Renal cortex interstitium (tissue), 11 donors: ENCODE data around the gene NALCN. TPM values are rescaled to one million over a fixed set of nuclear protein-coding genes. Genes with fewer than 3 reads are reported as not detected.

Experiments used
- DNase-seq, 11 donors: peaks; one replicate each; pipeline ENCODE4 v3.0.0-alpha.2; 2013; ENCODE audit warnings: low read depth in 9 of 11, low spot score in 4 of 11; ENCODE audit errors: extremely low read depth in 1 of 11
- polyA plus RNA-seq, 3 donors: library from polyadenylated mRNA; unstranded; fragments of 120-200 nt; gene quantifications; one replicate each; pipeline ENCODE4 v1.2.1, GENCODE V29; 2013; ENCODE audit not compliant: insufficient read length in 3 of 3

The NALCN gene
- polyA plus RNA-seq, 3 donors = 0.92 to 1.5 (median 1.2) TPM

GRCh38 chr13:101303521-101303920 is 112.8 kb downstream of the NALCN start:
- no peak for DNase-seq

GRCh38 chr13:101301053-101301452 is 115.3 kb downstream of the NALCN start:
- no peak for DNase-seq

GRCh38 chr13:101300531-101300930 is 115.8 kb downstream of the NALCN start:
- DNase-seq = no peak

GRCh38 chr13:101298517-101298916 is 117.8 kb downstream of the NALCN start:
- DNase-seq = no peak

GRCh38 chr13:101297794-101298193 is 118.5 kb downstream of the NALCN start:
- no peak for DNase-seq

GRCh38 chr13:101292711-101293110 is 123.6 kb downstream of the NALCN start:
- no peak for DNase-seq

- DNase-seq = no peak
Measured at GRCh38 chr13:101291646-101292515, 124.4 kb downstream of the NALCN start.

- no peak for DNase-seq
Measured at GRCh38 chr13:101291206-101291605, 125.1 kb downstream of the NALCN start.

GRCh38 chr13:101289764-101290163 is 126.5 kb downstream of the NALCN start:
- peak in 4 of 11 donors; percentile 9 to 24 (median 17) for DNase-seq

GRCh38 chr13:101283782-101284181 is 132.5 kb downstream of the NALCN start:
- DNase-seq = no peak

GRCh38 chr13:101272886-101273285 is 143.4 kb downstream of the NALCN start:
- DNase-seq = no peak

- no peak for DNase-seq
Measured at GRCh38 chr13:101271681-101272245, 144.5 kb downstream of the NALCN start.

- no peak for DNase-seq
Measured at GRCh38 chr13:101267656-101268055, 148.7 kb downstream of the NALCN start.

- DNase-seq = no peak
Measured at GRCh38 chr13:101265934-101266333, 150.4 kb downstream of the NALCN start.

GRCh38 chr13:101264931-101265330 is 151.4 kb downstream of the NALCN start:
- DNase-seq = no peak

GRCh38 chr13:101262306-101262705 is 154.0 kb downstream of the NALCN start:
- no peak for DNase-seq

GRCh38 chr13:101258509-101258908 is 157.8 kb downstream of the NALCN start:
- no peak for DNase-seq

GRCh38 chr13:101258071-101258470 is 158.2 kb downstream of the NALCN start:
- DNase-seq = no peak

- no peak for DNase-seq
Measured at GRCh38 chr13:101248739-101249514, 167.4 kb downstream of the NALCN start.

GRCh38 chr13:101242720-101243119 is 173.6 kb downstream of the NALCN start:
- DNase-seq = no peak
